GM18526 (cell line): ENCODE measurements around the gene P3H2.

ENCODE experiments used
- POLR2A ChIP-seq: IDR thresholded peaks from 3 replicates; pipeline ENCODE4 v1.6.1; 2011; ENCODE audit not compliant: insufficient read length; ENCODE audit errors: extremely low read depth

P3H2 gene

GRCh38 chr3:190099099-190099498 is 21.6 kb downstream of the P3H2 start:
- TF ChIP-seq POLR2A, result no peak

GRCh38 chr3:190097617-190098016 is 23.1 kb downstream of the P3H2 start:
- no peak for TF ChIP-seq POLR2A

GRCh38 chr3:190097025-190097424 is 23.7 kb downstream of the P3H2 start:
- no peak for TF ChIP-seq POLR2A

GRCh38 chr3:190096345-190096744 is 24.4 kb downstream of the P3H2 start:
- TF ChIP-seq POLR2A, result no peak

- no peak for TF ChIP-seq POLR2A
These were observed 26.5 kb downstream of the P3H2 start for GRCh38 chr3:190094160-190094718.

GRCh38 chr3:190092250-190092649 is 28.4 kb downstream of the P3H2 start:
- TF ChIP-seq POLR2A, result no peak

GRCh38 chr3:190089711-190090110 is 31.0 kb downstream of the P3H2 start:
- TF ChIP-seq POLR2A, result no peak

- TF ChIP-seq POLR2A, result no peak
These were observed 31.8 kb downstream of the P3H2 start for GRCh38 chr3:190088890-190089289.

- no peak for TF ChIP-seq POLR2A
These were observed 34.5 kb downstream of the P3H2 start for GRCh38 chr3:190086191-190086590.

- TF ChIP-seq POLR2A, result no peak
These were observed 35.7 kb downstream of the P3H2 start for GRCh38 chr3:190084983-190085382.

- no peak for TF ChIP-seq POLR2A
These were observed 37.1 kb downstream of the P3H2 start for GRCh38 chr3:190083635-190084034.

GRCh38 chr3:190081389-190081788 is 39.3 kb downstream of the P3H2 start:
- no peak for TF ChIP-seq POLR2A

- no peak for TF ChIP-seq POLR2A
These were observed 43.2 kb downstream of the P3H2 start for GRCh38 chr3:190077395-190078045.

GRCh38 chr3:190076601-190077394 is 43.9 kb downstream of the P3H2 start:
- TF ChIP-seq POLR2A, result no peak

GRCh38 chr3:190076136-190076535 is 44.6 kb downstream of the P3H2 start:
- TF ChIP-seq POLR2A, result no peak

- no peak for TF ChIP-seq POLR2A
These were observed 45.9 kb downstream of the P3H2 start for GRCh38 chr3:190074817-190075216.
